RWPE1 (cell line): ENCODE measurements around the gene CCNDBP1.

ENCODE experiments used
- CTCF ChIA-PET: fragments of 350-600 bp; sonication (Branson Sonifier 250); formaldehyde crosslinking; extraction: SDS; loops from one replicate; lab custom pipeline; 2021; lab: Yijun Ruan, JAX
- POLR2A ChIA-PET: fragments of 400-600 bp; formaldehyde crosslinking; extraction: SDS; loops from one replicate; lab custom pipeline; 2020; ENCODE audit warnings: antibody characterized with exemption; ENCODE audit not compliant: low non-redundant PET; lab: Yijun Ruan, JAX
- DNase-seq: peaks from one replicate; pipeline ENCODE4 v3.0.0; 2012; ENCODE audit warnings: low spot score
- H3K27ac ChIP-seq: fragments of 450-650 bp; 2 replicates; pipeline ENCODE4 v1.5.1; 2017
- CTCF ChIP-seq: fragments of 450-650 bp; conservative IDR thresholded peaks from 2 replicates; pipeline ENCODE4 v1.5.1; 2017; ENCODE audit warnings: low read depth, mild to moderate bottlenecking

Gene CCNDBP1

GRCh38 chr15:43241100-43241499 is 55.9 kb downstream of the CCNDBP1 start:
- DNase-seq = no peak
- CTCF ChIA-PET = interaction anchor here (1.0 kb wide), 1 partner anchor 12 kb away, joined by 3 read pairs; no protein-coding TSS in a partner anchor
- POLR2A ChIA-PET = no interaction called here
- peak overlapping the region; percentile 18; the same call in 1 of the 2 replicates for H3K27ac ChIP-seq
- TF ChIP-seq CTCF = no peak

DNA sequence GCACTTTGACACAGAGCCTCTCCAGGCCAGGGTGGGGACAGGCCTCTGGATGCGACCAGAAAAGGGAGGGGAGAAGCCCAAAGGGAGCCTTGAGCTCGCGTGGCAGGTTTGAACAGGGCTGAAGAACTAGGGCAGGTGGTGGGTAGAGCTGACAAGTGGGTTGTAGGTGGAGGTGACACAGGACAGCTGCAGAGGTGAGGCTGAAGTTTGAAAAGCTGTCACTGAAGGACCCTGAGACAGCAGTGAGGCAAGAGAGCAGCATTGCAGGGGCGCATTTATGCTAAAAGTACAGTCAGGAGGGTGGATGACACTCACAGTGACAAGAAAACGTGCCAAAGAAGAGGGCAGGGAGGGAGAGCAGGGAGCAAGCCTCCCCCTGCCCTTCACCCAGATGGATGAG is 57.4 kb downstream of the CCNDBP1 start:
- ChIA-PET CTCF (no interaction called here), POLR2A (no interaction called here)
- DNase-seq = no peak
- no peak overlapping the region for H3K27ac ChIP-seq
- no peak for TF ChIP-seq CTCF

DNA sequence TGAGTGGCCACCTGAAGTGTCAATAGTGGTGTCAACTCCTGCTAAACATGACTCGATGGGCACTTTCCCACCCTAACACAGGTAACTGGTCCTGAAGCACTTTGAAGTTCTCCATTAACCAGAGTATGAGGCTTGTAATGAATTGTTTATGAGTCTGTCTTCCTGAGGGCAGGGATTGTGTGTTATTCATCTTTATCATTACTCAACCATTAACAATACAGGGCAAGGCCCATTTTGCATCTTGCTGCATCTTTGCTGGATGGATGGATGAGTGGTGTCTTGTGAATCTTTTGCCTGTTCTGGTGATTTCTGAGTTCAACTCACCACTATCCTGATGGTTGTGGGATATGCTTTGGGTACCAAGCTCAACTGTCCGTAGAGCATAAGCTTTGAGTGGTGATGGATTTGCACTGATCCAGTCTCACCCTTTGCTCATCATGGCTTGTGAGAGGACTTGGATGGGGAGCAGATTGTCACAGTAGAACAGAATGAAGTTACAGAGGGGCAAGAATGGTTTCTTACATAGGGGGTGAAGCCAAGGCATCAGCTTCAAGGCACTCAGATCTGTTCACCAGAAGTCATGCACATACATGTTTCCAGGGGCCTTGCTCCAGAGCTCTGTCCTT is 57.9 kb downstream of the CCNDBP1 start:
- no peak for DNase-seq
- no peak overlapping the region for H3K27ac ChIP-seq
- ChIA-PET POLR2A (no interaction called here), CTCF (no interaction called here)
- no peak for TF ChIP-seq CTCF

- TF ChIP-seq CTCF = no peak
- no peak for DNase-seq
- CTCF ChIA-PET = no interaction called here
- H3K27ac ChIP-seq = no peak overlapping the region
- POLR2A ChIA-PET = no interaction called here
Measured at GRCh38 chr15:43244092-43244491, 58.9 kb downstream of the CCNDBP1 start.

DNA sequence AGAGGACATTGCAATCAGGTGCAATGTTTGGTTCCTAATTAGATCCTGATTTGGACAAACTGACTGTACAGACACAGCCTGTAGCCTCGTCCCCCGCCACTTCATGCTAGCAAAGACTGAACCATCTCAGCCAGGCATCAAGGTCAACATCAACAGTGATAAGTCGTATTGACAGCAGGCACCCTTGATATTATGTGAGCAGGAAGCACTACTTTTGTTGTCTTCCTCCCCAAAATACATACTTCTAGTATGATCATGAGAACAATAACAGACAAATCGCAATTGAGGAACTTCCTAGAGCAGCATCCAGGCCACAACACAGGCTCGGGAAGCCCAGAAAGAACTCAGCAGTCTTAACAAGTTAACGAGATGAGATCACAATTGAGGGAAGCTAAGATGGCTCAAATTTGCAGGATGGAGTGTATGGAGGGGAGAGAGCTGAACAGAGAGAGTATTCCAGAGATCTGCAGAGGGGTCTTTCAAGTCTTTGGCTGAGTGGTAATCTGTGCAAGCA is 61.1 kb downstream of the CCNDBP1 start:
- POLR2A ChIA-PET = no interaction called here
- CTCF ChIA-PET = no interaction called here
- H3K27ac ChIP-seq = no peak overlapping the region
- no peak for DNase-seq
- no peak for TF ChIP-seq CTCF
